Endometrial microvascular endothelial cells (primary cell): Measurements from ENCODE around the gene WWOX. TPM values are rescaled to one million over a fixed set of nuclear protein-coding genes. Genes with fewer than 3 reads are reported as not detected.

ENCODE experiments used
- in situ Hi-C: cut with HindIII; loops from 2 replicates; pipeline ENCODE4 v1.10.0; 2017; ENCODE audit warnings: low sequenced_read_pairs, low pct_unique_long_range_greater_than_20kb; ENCODE audit errors: inconsistent ontology term
- total RNA-seq: library from RNA; depleted of rRNA; stranded (reverse); fragments of >200 nt; gene quantifications from one replicate; pipeline ENCODE4 v1.2.3, GENCODE V29; 2015; ENCODE audit errors: inconsistent ontology term

The WWOX gene
- total RNA-seq, 1 donor from 2014 or later: 6.4 TPM

- in situ Hi-C loops: no loop called here
Measured at GRCh38 chr16:78987666-78988065, 888.2 kb downstream of the WWOX start.

DNA sequence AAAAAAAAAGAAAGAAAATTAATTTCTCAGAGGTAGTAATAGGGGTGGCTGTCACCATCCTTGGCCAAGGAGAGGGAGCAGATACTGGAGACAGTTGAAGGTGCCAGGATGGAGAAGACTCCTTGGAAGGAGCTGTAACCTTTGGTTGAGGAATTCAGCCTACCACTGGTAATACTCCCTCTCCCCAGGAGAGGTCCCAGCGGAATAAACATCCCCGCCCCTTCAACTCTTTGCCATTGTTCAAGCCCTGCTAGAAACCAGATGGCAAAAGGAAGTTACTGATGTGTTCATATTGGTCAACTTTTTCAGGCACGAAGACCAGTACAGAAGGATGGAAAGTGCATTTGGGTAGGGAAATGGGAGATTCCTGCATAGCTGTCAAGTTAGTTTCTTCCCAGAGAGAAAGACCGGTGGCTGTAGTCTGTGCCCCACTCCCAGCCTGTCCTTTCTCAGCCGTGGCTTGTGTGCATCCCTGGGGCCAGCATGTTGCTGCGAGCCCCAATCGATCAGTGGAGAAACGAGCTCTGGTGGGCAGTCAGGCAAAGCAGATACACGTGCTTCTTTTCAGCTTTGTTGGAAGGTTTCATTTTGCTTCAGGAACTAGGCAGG lies 889.0 kb downstream of the WWOX start:
- in situ Hi-C loops: no loop called here

DNA sequence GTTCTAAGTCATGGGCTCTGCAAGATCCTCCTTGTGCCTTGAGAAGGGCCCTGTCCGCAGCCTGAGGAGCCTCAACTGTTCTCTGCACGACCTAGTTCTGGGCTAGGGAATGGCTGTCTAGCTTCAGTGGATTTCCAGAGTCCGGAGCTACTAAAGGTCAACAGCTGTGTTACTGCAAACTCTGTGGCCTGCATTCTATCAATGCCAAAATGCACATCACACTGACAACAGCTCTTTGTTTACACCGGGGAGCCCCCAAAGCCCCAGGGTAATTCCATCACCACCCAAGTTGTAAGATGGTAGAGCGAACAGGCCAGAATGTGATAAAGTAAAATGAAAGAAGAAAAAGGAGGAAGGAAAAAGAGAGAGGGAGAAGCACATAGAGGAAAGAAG lies 890.9 kb downstream of the WWOX start:
- in situ Hi-C loops: no loop called here

GRCh38 chr16:78992001-78992400 lies 892.5 kb downstream of the WWOX start:
- in situ Hi-C loops: no loop called here

GRCh38 chr16:78993346-78993745 lies 893.9 kb downstream of the WWOX start:
- in situ Hi-C loops: no loop called here

DNA sequence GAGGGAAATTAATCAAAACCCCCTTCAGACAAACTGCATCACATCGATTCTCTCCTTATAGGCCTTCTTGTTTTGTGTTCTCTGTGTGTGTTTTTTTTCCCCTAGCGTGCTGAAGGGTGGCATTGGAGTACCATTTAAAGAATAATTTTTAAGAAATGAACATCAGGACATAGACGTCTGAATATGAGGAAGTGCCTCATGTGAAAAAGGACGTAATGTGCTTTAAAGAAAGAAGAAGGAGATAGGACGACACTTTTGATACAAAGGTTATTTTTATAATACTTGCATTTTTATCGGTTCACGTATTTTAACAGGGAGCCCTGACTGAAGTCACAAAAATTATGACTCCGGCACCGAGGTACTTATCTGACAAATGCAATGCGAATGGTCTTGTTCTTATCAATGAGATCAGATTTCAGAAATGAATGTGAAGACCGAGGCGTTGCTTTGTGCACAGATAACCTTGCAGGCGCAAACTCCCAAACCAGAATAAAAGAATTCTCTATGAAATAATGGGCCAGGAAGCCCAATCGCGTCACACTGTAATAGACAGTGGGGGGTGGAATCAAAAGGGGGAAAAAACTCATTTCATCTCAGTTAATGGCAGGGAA lies 894.8 kb downstream of the WWOX start:
- in situ Hi-C loops: no loop called here

- in situ Hi-C loops: no loop called here
Measured at GRCh38 chr16:78995441-78995840, 896.0 kb downstream of the WWOX start.

GRCh38 chr16:78996790-78997189 lies 897.3 kb downstream of the WWOX start:
- in situ Hi-C loops: no loop called here

GRCh38 chr16:78998879-78999278 lies 899.4 kb downstream of the WWOX start:
- in situ Hi-C loops: no loop called here

GRCh38 chr16:79001156-79001967 lies 901.9 kb downstream of the WWOX start:
- in situ Hi-C loops: no loop called here

DNA sequence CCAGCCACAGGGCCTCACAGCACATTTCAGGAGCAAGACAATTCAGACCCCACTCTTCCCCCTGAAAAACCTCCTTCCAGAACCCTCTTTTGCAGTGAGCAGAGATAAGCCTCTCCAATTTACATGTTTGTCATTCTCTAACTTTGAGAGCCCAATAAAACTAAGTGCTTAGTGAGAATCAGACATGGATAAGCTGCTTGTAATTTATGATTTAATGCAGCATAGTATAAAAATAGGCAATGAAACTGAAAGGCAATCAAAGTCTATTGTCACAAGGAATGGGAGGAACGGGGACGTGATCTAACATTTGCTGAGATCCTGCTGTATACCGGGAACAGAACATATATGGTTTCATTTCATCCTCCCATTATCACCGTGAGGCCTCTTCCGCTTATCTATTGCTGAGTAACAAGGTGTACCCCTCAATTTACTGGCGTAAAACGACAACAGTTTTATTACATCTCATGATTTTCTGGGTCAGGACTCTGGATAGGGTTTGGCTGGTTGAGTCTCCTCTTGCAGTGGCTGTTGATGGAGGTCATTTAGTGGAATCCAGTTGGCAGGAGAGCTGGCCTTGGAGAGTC lies 903.7 kb downstream of the WWOX start:
- in situ Hi-C loops: no loop called here

DNA sequence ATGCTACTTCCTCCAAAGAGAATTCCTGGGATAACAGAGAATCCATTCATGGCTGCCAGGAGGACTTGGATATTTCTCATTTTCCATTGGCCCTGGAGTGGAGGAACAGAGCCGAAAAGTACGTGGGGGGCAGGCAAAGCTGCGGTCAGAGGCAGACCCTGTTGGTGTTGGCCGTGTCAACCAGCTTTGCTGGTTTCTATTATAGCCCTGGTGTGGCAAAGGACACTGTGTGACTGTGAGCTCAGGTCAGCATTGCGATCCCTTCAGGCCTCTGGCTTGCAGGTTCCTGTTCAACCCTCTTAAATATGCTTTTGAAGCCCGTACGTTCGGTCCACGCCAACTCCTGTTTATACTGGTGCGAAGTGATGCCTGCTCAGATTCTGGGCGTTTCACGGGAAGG lies 904.9 kb downstream of the WWOX start:
- in situ Hi-C loops: no loop called here

DNA sequence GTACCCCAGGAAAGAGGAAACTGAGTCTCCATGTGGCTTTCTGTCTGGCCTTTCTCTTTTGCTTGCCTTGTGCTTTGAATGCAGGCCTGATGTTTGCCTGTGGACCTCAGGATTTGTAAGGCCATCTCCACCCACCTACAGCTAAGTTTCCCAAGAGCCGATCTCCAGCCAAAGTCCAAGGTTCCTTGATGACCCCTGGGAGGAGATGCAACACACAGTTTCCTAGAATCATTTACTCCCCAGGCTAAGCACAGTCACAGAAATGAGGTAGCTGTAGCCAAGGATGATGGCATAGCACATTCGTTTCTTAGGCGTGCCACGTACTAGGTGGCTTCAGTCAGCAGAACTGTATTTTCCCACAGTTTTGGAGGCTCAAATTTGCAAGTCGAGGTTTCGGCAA lies 905.6 kb downstream of the WWOX start:
- in situ Hi-C loops: no loop called here

DNA sequence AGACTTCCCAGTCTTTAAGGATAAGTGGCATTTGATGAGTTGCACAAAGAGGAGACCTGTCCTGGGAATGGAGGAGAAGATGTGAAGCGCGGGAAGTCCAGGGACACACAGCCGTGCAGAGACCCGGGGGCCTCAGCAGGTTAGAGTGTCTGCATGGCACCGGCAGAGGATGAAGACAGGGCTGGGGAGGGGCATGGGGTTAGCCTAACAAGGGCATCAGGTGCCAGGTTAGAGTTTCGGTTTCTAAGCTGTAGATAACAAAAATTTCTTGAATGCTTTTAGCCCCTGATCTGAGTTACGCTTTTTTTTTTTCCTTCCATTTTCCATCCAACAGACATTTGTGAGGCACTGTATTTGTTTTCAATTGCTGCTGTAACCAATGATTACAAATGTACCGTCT lies 906.8 kb downstream of the WWOX start:
- in situ Hi-C loops: no loop called here

DNA sequence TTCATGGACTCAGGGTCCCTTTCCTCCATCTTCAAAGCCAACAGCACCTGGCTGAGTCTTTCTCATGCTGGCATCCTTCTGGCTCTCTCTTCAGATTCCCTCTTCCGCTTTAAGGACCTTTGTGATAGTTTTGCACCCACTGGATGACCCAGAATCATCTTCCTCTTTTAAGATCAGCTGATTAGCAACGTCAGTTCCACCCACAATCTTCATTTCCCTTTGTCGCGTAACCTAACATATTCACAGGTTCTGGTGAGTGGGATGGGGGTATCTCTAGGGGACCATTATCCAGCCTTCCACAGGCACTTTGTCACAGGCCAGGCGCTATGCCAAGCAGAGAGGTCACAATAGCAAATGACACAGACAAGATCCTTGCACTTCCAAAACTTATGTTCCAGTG lies 907.3 kb downstream of the WWOX start:
- in situ Hi-C loops: no loop called here

- in situ Hi-C loops: no loop called here
Measured at GRCh38 chr16:79007614-79008013, 908.2 kb downstream of the WWOX start.

GRCh38 chr16:79008036-79008868 lies 908.8 kb downstream of the WWOX start:
- in situ Hi-C loops: no loop called here

DNA sequence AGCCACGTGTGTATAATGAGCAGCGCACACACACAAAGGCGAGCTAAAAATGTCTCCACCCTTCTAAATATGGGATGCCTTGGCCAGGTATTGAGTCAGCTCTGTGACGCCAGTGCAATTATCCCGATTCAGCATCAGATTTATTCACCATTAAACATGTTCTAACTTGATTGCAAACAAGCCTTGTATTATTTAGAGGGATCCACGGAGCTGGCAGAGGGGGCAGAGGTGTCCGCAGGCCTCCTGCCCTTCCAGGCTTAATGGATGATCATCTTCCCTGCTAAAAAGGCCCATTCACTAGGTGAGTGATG lies 909.4 kb downstream of the WWOX start:
- in situ Hi-C loops: no loop called here

DNA sequence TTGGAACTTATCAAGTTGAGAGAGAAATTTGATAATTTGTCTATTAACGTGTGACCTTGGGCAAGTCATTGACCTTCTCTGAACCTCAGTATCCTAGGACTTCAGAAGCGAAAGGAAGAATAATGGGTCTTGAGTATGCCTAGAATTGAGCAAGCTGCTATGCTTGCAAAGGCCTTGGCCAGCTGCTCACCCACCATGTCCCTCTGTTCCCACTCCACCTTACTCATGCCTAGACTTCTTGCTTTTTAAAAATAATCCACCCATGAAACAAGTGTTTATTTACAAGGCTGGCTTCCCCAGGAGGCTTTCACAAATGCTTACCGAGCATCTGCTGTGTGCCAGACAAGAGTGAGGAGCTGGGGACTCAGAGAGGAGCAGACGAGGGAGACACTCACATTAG lies 910.4 kb downstream of the WWOX start:
- in situ Hi-C loops: no loop called here
